Non-pigmented ciliary epithelial cell (primary cell): ENCODE measurements around the gene TECR.

Source experiments
- DNase-seq: peaks from one replicate; pipeline ENCODE4 v3.0.0-alpha.2; 2010; ENCODE audit warnings: low read depth

The TECR gene

GRCh38 chr19:14510311-14511228 lies 18.8 kb upstream of the TECR start:
- DNase-seq, result no peak

DNA sequence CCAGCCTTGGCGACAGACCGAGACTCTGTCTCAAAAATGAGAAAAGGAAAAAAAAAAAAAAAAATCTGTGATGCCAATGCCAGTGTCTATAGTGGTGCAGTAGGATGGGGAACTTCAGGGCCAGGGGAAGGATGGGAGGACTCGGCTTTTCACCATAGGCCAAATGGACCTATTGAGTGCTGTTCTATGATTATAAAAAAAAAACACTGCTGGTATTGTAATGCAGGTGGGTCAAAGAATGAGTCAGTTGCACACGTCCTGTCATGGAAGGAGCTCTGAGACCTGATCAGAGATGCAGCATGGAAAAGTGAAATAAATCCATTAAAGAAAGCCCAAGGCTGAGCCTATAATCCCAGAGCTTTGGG lies 18.2 kb upstream of the TECR start:
- DNase-seq, result no peak

DNA sequence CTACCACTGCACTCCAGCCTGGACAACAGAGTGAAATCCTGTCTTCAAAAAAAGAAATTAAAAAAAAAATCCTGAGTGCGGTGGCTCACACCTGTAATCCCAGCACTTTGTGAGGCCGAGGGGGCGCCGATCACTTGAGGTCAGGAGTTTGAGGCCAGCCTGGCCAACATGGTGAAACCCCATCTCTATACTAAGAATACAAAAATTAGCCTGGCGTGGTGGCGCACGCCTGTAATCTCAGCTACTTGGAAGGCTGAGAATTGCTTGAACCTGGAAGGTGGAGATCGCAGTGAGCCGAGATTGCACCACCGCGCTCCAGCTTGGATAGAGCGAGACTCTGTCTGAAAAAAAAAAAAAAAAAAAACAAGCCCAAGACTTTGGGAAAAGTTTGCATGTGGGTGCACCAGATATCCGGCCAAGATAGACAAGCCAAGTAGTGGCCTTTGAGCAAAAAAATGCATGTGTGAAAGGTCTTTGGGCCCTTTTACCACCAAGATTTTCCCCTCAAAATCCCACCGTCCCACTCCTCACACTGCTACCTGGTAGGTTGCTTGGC lies 16.9 kb upstream of the TECR start:
- no peak for DNase-seq

GRCh38 chr19:14514215-14514863 lies 15.1 kb upstream of the TECR start:
- no peak for DNase-seq

GRCh38 chr19:14515501-14516047 lies 13.8 kb upstream of the TECR start:
- no peak for DNase-seq

- DNase-seq, result no peak
Measured at GRCh38 chr19:14516048-14516534, 13.3 kb upstream of the TECR start.

GRCh38 chr19:14516746-14517438 lies 12.5 kb upstream of the TECR start:
- DNase-seq, result no peak

DNA sequence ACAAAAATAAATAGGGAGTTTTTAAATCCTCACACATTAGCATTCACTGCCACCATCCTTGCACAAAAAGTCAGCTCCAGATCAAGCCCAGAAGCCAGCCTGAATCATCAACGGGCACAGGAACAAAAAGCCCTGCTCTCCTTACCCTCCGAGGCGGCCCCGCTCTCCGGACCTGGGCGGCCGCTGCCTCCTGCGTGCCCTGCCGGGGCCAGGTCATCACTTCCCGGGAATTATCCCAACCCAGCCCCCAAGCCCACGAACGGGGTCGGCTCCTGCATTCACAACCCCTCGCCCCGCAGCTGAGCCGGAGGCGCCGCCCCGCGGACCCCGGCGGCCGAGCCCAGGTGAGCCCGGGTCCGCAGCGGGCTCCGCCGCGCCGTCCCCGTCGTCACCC lies 12.0 kb upstream of the TECR start:
- DNase-seq, result no peak

- no peak for DNase-seq
Measured at GRCh38 chr19:14517840-14518505, 11.4 kb upstream of the TECR start, which contains the start of gene DNAJB1. TSS of gene DNAJB1 (minus strand) at chr19:14518397. CDS start at chr19:14518349, 48 bp downstream.

GRCh38 chr19:14519245-14519859 lies 10.0 kb upstream of the TECR start:
- DNase-seq, result no peak

DNA sequence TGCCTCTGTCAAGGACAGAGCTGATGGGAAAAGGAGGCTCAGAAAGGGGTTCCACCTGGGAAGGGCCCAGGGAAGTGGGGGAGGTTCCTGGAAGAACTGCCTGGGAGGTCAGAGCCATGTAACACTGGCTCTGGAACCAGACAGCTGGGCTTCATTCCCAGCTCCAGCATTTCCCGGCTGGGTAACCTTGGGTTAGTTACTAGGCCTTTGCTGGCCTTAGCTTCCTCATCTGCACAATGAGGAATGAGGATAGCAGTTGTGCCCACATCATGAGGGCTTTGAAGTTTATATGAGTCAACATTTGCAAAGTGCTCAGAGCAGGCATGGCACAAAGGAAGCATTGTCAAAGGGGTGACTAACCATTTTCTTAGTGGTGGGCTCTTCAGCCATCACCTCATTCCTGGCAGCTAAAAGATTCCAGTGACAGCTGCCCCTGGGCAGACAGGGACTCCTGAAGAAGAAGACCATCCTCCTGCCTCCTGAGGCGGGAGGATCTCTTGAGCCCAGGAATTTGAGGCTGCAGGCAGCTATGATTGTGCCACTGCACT lies 9.5 kb upstream of the TECR start:
- no peak for DNase-seq

- no peak for DNase-seq
Measured at GRCh38 chr19:14520543-14520942, 8.9 kb upstream of the TECR start.

DNA sequence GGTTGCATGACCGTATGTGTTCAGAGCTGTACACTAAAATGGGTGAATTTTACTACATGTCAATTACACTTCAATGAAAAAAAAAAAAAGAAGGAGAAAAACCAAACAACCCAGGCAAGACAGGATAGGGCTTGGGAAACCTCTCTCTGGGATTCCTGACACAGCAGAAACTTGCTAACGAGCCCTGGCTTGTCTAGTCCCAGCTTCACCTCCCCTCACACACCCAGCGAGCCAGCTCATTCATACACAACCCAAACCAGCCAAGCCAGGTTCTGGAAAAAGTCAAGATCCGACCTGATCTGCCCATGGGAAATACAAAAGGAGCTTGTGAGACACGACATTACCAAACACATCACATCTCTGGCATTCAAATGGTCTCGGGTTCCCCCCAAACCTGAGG lies 3.7 kb upstream of the TECR start:
- no peak for DNase-seq

- DNase-seq, result no peak
Measured at GRCh38 chr19:14526423-14526822, 3.0 kb upstream of the TECR start.

GRCh38 chr19:14528419-14529253 lies 758 bp upstream of the TECR start:
- DNase-seq, result no peak

- DNase-seq, result no peak
Measured at GRCh38 chr19:14530005-14530348, 583 bp downstream of the TECR start.

GRCh38 chr19:14530506-14530905 lies 1.1 kb downstream of the TECR start:
- DNase-seq, result no peak

DNA sequence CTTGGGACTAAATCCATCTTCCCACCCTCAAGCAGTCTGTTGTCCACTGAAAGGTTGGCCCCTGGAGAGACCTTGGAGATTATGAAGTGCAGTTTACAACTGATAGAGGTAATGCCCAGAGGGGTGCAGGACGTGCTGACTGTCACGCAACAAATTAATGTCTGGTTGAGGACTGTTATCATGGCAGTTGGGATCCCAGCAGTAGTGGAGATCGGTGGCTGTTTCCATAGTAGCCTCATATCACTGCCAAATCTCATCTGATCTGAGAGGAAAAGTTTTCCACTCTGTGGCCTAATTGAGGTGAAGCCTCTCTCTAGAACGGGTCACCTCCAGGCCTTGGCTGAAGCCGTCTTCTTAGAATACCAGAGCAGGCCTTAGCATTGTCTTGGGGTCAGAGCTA lies 4.1 kb downstream of the TECR start:
- no peak for DNase-seq

GRCh38 chr19:14536926-14537692 lies 7.7 kb downstream of the TECR start:
- no peak for DNase-seq
